Astrocyte of the cerebellum (primary cell): ENCODE results near the gene TMEM121B.
A peak's percentile ranks its signal among the peaks of the same experiment; 100 is the strongest.

Source experiments
- DNase-seq: peaks from one replicate; pipeline ENCODE4 v3.0.0-alpha.2; 2011; ENCODE audit warnings: low read depth
- H3K4me3 ChIP-seq: 2 replicates; pipeline ENCODE4 v1.5.1; 2011; ENCODE audit warnings: mild to moderate bottlenecking, low read depth, low read length, moderate library complexity
- in situ Hi-C: cut with HindIII; loops from 2 replicates; pipeline ENCODE4 v1.10.0; 2017; ENCODE audit warnings: low sequenced_read_pairs
- TF ChIP-seq, protein P1 (sequence below): IDR thresholded peaks from 2 replicates; pipeline ENCODE4 v1.5.1; 2012; ENCODE audit warnings: low read length, low read depth, moderate library complexity, mild to moderate bottlenecking; ENCODE audit errors: missing control alignments

TMEM121B gene

DNA sequence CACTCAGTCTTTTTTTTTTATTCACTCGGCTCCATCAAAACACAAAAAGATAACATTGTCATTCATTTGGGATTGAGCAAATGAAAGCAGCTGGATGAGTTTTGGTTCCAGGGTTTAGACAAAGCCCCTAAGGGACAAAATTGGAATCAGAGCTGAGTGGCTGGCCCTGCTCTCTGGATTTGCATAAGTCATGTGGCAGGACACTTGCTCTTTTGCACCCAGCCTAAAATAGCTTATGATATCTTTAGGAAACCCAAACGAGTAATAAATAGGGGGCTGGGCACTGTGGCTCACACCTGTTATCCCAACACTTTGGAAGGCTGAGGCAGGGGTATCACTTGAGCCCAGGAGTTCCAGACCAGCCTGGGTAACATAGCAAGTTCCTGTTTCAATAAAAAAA is 11.0 kb upstream of the TMEM121B start:
- no peak for DNase-seq
- in situ Hi-C loops: no loop called here
- TF ChIP-seq, protein P1, sequence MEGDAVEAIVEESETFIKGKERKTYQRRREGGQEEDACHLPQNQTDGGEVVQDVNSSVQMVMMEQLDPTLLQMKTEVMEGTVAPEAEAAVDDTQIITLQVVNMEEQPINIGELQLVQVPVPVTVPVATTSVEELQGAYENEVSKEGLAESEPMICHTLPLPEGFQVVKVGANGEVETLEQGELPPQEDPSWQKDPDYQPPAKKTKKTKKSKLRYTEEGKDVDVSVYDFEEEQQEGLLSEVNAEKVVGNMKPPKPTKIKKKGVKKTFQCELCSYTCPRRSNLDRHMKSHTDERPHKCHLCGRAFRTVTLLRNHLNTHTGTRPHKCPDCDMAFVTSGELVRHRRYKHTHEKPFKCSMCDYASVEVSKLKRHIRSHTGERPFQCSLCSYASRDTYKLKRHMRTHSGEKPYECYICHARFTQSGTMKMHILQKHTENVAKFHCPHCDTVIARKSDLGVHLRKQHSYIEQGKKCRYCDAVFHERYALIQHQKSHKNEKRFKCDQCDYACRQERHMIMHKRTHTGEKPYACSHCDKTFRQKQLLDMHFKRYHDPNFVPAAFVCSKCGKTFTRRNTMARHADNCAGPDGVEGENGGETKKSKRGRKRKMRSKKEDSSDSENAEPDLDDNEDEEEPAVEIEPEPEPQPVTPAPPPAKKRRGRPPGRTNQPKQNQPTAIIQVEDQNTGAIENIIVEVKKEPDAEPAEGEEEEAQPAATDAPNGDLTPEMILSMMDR: no peak
- H3K4me3 ChIP-seq: no peak overlapping the region

DNA sequence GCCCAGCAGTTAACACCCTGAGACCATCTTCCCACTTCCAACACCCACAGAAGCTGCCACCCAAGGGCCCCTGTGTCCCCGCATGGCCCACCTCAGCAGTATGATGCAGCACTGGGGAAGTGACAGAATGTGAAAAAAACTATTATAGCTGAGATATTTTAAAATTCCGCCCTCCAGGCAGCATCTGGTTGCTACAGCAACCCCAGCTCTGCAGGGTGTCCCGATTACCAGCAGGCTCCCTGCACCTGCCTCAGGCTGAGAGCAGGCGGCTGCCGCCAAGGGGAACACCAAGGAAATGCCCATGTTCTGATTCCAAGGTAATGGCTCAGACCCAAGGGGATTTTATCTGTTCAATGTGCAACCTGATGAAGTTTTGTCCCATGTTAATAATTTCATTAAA is 10.5 kb upstream of the TMEM121B start:
- in situ Hi-C loops: no loop called here
- DNase-seq: no peak
- no peak overlapping the region for H3K4me3 ChIP-seq
- TF ChIP-seq, protein P1: no peak

DNA sequence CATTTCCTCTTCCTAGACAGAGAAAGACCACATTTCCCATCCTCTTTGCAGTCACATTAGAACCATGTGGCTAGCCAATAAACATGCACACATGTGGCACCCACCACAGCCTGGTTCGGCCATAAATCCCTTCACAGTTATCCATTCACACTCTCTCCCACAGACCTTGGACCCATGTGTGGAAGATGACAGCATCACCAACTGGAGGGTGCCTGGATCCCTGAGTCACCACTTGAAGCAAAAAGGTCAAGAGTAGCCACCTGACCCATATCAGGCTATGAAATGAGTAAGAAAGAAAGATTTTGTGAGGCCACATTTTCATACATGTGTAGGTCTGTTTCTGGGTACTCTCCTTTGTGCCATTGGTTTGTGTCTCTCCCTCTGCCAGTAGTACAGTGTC is 9.0 kb upstream of the TMEM121B start:
- no peak overlapping the region for H3K4me3 ChIP-seq
- in situ Hi-C loops: no loop called here
- TF ChIP-seq, protein P1: no peak
- no peak for DNase-seq

DNA sequence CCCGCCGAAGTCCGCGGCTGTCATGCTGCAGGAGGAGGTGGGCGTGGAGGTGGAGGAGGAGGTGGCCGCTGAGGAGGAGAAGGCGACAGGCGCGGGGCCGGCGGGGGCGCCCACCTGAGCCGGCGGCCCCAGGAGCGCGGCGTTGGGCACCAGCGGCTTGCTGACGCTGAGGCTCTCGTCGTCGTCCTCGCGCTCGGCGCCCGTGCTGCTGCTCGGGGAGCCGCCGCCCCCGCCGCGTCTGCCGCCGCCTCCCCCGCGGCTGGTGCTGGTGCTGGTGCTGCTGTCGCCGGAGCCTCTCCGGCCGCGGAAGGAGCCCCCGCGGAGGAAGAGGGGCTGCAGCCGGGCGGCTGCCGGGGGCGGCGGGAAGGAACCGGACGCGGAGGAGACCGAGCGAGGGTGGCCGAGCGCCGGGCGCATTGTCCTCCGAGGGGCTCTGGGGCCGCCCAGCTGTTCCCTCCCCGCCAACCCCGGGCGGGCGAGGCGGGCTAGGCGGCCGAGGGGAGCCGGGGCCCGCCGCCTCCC is 388 bp downstream of the TMEM121B start:
- TF ChIP-seq, protein P1: no peak
- no peak for DNase-seq
- peak overlapping the region; percentile 43 for H3K4me3 ChIP-seq
- in situ Hi-C loops: no loop called here

DNA sequence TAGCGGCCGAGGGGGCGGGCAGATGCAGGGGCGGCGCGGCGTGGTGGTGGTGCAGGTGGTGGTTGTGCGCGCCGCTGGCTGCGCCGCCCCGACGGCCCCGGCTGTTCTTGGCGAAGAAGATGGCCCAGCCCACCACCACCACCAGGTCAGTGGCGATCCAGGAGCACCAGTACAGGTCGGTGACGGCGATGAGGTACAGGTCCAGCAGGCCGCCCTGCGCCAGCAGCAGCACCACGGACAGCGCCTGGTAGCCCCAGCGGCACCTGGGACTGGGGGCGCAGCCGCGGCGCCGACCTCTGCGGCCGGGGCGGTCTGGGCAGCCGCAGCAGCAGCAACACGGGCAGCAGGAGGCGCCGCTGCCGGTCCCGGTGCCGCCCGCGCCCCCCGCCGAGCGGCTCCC is 879 bp downstream of the TMEM121B start:
- H3K4me3 ChIP-seq: peak overlapping the region; percentile 43
- in situ Hi-C loops: no loop called here
- peak; percentile 12 for DNase-seq
- TF ChIP-seq, protein P1: no peak

DNA sequence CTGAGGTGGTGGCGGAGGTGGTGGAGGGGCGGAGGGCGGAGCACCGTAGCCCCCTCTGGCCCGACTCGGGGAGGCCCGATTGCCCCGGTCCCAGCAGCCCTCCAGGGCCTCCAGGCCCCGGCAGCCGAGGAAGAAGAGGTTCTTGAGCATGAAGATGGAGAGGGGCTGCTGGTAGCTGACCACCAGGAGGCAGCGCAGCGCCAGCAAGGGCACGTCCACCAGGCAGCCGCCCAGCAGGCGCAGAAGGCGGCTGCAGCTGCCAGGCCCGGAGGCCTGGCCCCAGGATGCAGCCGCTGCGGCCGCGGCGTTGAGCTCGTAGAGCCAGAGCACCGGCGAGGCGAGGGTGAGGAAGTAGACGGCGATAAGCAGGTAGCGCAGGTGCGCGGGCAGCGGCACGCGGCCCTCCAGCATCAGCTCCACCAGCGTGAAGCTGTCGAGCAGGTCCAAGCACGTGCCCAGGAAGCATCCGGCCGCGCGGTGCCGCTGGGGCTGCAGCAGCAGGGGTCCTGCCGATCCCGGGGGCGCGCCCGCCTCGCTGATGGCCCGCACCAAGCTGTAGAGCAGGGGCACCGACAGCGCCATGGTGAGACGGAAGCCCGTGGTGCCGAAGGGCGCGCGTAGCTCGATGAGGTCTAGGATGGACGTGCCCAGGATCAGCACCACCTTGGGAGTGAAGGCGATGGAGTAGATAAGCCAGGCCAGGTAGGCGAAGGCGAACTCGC is 1.5 kb downstream of the TMEM121B start:
- no peak overlapping the region for H3K4me3 ChIP-seq
- TF ChIP-seq, protein P1: peak; percentile 6
- no peak for DNase-seq
- in situ Hi-C loops: no loop called here
